Spleen (tissue), 11 donors: ENCODE results near the gene TIGD4. TPM values are rescaled to one million over a fixed set of nuclear protein-coding genes. Genes with fewer than 3 reads are reported as not detected.
A peak's percentile ranks its signal among the peaks of the same experiment; 100 is the strongest.

ENCODE experiments used
- DNase-seq: peaks from one replicate; pipeline ENCODE4 v3.0.0-alpha.2; 2020
- H3K27ac ChIP-seq, 8 donors: fragments of 200-600 bp; sonication (generic) in 7 of 8; 1 replicate in 4 of 8; 2 replicates in 4 of 8; pipeline versions ENCODE4 v1.5.0 to v1.8.0; 2016 to 2021; ENCODE audit warnings: inconsistent platforms in 4 of 8, mild to moderate bottlenecking in 4 of 8, moderate library complexity in 1 of 8
- H3K27me3 ChIP-seq, 7 donors: fragments of 200-600 bp; sonication (generic) in 6 of 7; replicated peaks in 1 of 7; 1 replicate in 4 of 7; 2 replicates in 3 of 7; pipeline versions ENCODE4 v1.5.0 to v1.8.0; 2016 to 2021; ENCODE audit warnings: inconsistent platforms in 3 of 7, mild to moderate bottlenecking in 1 of 7
- H3K36me3 ChIP-seq, 6 donors: fragments of 200-600 bp; sonication (generic) in 5 of 6; 1 replicate in 4 of 6; 2 replicates in 2 of 6; pipeline versions ENCODE4 v1.5.0 to v1.8.0; 2016 to 2021; ENCODE audit warnings: inconsistent platforms in 2 of 6
- H3K4me1 ChIP-seq, 6 donors: fragments of 200-600 bp; sonication (generic) in 5 of 6; 1 replicate in 3 of 6; 2 replicates in 3 of 6; pipeline versions ENCODE4 v1.5.0 to v1.8.0; 2016 to 2021; ENCODE audit warnings: inconsistent platforms in 3 of 6
- H3K4me3 ChIP-seq, 8 donors: fragments of 200-600 bp; sonication (generic) in 7 of 8; 1 replicate in 4 of 8; 2 replicates in 4 of 8; pipeline versions ENCODE4 v1.5.0 to v1.8.0; 2016 to 2021; ENCODE audit warnings: inconsistent platforms in 4 of 8, mild to moderate bottlenecking in 4 of 8, moderate library complexity in 2 of 8
- H3K9me3 ChIP-seq, 8 donors: fragments of 200-600 bp; sonication (generic) in 7 of 8; 1 replicate in 4 of 8; 2 replicates in 4 of 8; pipeline versions ENCODE4 v1.5.0 to v1.8.0; 2016 to 2021; ENCODE audit warnings: inconsistent platforms in 4 of 8
- POLR2A ChIP-seq, 3 donors: fragments of 450-650 bp; IDR thresholded peaks; one replicate each; pipeline ENCODE4 v1.5.1; 2017; ENCODE audit warnings: antibody characterized with exemption in 3 of 3, mild to moderate bottlenecking in 1 of 3
- POLR2AphosphoS5 ChIP-seq, 3 donors: sonication (generic); formaldehyde crosslinking; IDR thresholded peaks; one replicate each; pipeline ENCODE4 v1.5.1; 2017; ENCODE audit warnings: antibody characterized with exemption in 3 of 3
- WGBS, 5 donors: extraction: QIAGEN DNeasy Blood & Tissue Kit in 3 of 5; methylation state at CpG; one replicate each; pipeline versions ENCODE4 v1.1.5 to v1.1.7; 2013 to 2018; 5-methylcytosine and 5-hydroxymethylcytosine counted together
- intact Hi-C: fragments of 100-400 bp; cut with DNase I; formaldehyde crosslinking; loops from one replicate; pipeline ENCODE4 v1.15.0; 2023; ENCODE audit warnings: low total_unique reads
- polyA plus RNA-seq, 3 donors: library from polyadenylated mRNA; stranded (reverse); fragments of 200-250 nt; gene quantifications; one replicate each; pipeline ENCODE4 v1.2.1, GENCODE V29; 2013
- total RNA-seq, 7 donors: library from RNA; depleted of rRNA in 3 of 7; stranded (reverse); fragments of >200 nt in 3 of 7; fragmentation: NEBNext Ultra II Directional in 4 of 7; extraction: Animal tissue kit (Norgen Biotek cat#: 25700) in 4 of 7; gene quantifications; one replicate each; pipeline versions ENCODE4 v1.1.0 to v1.2.1, GENCODE V29; 2016 to 2021
- TF ChIP-seq, protein P1 (sequence below), 11 experiments: fragments of 200-600 bp in 7 of 11; fragments of 450-650 bp in 4 of 11; sonication (generic) in 4 of 11; IDR thresholded peaks in 8 of 11; conservative IDR thresholded peaks in 3 of 11; 1 replicate in 7 of 11; 2 replicates in 4 of 11; pipeline versions ENCODE4 v1.4.0 to v1.8.0; 2016 to 2021; ENCODE audit warnings: antibody characterized with exemption in 11 of 11, inconsistent platforms in 4 of 11, mild to moderate bottlenecking in 1 of 11
- donor health status: healthy with polysubstance abuse.
- donor health status: DM: no; HTN: no; CAD: no; lungs with moderate emphysema.
- donor health status: DM: no; HTN: no; CAD: no.
- donor health status: Bipolar disorder and iron deficiency.
- donor health status: healthy.
- donor health status: DM: no; HTN: no; CAD: no.
- donor health status: DM: yes; HTN: yes; CAD: no.

Gene TIGD4
- total and polyA plus RNA-seq, 10 donors = 0.09 to 0.68 (median 0.31) TPM; not detected in 2

DNA sequence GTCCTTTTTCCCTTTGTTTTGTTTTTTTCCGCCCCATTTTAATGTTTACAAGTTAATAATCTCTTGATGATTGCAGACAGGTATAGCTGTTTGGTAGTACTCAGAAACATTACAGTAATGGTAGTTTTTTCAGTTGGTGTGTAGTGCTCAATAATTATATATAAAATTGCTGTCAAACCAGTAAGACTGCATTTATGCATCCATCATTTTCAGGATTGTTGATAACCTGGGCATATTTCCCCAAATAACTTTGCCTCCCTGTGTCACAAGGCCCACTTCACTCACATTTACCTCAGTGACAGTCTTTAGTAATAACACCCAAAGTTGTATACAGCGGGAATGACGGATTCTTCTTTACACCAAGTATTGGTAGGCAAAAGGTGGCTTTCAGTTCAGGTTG, 16.4 kb upstream of the TIGD4 start:
- intact Hi-C loops = no loop called here
- 96 to 100% (median 97%) methylated on average over 3 of the region's 3 CpGs for WGBS, 5 donors
- H3K9me3 ChIP-seq = no peaks in the 10 kb centered on the region

DNA sequence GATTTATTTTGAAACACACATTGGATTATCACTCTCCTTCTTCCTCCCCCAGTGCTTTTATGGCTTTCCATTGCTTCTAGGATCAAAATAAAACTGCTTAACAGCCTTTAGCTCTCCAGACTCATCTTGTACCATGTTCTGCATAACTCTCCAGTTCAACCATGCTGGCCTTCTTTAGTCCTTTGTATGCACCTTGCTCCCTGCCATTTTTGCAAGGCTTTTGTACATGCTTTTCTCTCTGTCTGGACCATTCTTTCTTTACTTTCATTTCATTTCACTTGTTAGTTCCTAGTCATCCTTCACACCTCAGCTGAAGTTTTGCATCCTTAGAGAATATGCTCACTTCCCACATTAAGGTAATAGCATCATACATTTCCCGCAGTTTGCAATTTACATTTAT, 7.1 kb upstream of the TIGD4 start:
- no peak for DNase-seq
- Histone ChIP-seq H3K9me3 (no peaks in the 10 kb centered on the region), H3K27me3 (no peaks in the 10 kb centered on the region), H3K4me1 (peaks cover 9 to 54% (median 31%) of the 10 kb centered on the region in 6 donors), H3K27ac (peak overlapping the region in 5 of 8 donors; percentile 2 to 35 (median 7)), H3K4me3 (no peak overlapping the region), H3K36me3 (peaks cover 0 to 5% (median 0%) of the 10 kb centered on the region in 6 donors)
- WGBS, 5 donors = 94 to 100% (median 97%) methylated on average over 1 of the region's 1 CpG
- intact Hi-C loops = no loop called here
- TF ChIP-seq POLR2AphosphoS5 (IDR thresholded peaks at IDR 0.05) (no peak), POLR2A (IDR thresholded peaks at IDR 0.05) (no peak)
- TF ChIP-seq, protein P1, sequence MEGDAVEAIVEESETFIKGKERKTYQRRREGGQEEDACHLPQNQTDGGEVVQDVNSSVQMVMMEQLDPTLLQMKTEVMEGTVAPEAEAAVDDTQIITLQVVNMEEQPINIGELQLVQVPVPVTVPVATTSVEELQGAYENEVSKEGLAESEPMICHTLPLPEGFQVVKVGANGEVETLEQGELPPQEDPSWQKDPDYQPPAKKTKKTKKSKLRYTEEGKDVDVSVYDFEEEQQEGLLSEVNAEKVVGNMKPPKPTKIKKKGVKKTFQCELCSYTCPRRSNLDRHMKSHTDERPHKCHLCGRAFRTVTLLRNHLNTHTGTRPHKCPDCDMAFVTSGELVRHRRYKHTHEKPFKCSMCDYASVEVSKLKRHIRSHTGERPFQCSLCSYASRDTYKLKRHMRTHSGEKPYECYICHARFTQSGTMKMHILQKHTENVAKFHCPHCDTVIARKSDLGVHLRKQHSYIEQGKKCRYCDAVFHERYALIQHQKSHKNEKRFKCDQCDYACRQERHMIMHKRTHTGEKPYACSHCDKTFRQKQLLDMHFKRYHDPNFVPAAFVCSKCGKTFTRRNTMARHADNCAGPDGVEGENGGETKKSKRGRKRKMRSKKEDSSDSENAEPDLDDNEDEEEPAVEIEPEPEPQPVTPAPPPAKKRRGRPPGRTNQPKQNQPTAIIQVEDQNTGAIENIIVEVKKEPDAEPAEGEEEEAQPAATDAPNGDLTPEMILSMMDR (IDR thresholded peaks at IDR 0.05 in 8 of 11, conservative IDR thresholded peaks at IDR 0.05 in 3 of 11) = no peak

More for the DNA sequence above, 16.4 kb upstream of the TIGD4 start:
- DNase-seq = no peak
- TF ChIP-seq, protein P1 (IDR thresholded peaks at IDR 0.05 in 8 of 11, conservative IDR thresholded peaks at IDR 0.05 in 3 of 11) = no peak
- Histone ChIP-seq H3K36me3 (no peaks in the 10 kb centered on the region), H3K4me3 (no peak overlapping the region), H3K4me1 (peaks cover 0 to 7% (median 0%) of the 10 kb centered on the region in 6 donors), H3K27me3 (no peaks in the 10 kb centered on the region), H3K27ac (no peak overlapping the region)

DNA sequence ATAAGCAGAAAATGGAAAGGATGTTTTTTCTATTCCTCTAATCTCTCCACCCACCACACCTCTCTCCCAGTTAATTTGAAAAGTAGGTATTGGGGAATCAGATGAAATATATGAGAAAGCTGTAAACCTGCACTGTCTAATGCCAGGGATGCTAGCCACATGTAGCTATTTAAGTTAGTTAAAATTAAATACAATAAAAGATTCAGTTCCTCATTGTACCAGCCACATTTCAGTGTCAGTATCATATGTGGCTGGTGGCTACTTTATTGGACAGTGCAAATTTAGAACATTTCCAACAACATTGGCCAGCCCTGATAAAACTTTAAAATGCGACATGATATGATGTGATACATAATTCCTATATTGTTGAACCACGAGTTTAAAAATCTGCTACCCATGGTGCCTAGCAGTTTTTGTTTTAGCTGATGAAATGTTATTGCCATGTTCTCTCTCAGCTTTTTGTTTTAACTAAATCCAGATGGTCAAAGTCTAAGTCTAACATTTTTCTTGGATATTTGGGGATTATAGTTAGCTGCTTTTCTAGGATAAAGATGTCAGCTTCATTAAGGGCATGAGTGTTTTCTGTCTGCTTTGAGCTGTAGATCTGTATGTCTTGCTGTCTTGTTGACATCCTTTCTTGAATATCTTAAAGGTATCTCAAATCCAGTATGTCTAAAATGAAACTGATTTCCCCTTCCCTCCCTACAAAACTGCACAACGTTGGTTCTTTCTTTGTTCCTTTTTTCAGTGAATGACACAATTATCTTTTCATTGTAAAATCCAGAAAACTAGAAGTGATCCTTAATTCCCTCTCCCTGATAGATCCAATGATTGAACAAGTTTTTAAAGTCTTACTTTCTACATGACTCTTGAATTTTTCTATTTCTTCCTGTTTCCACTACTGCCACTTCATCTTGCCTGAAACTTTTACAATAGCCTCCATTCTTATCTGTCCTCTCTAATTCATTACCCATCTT, 6.4 kb upstream of the TIGD4 start:
- Histone ChIP-seq H3K27me3 (no peaks in the 10 kb centered on the region), H3K4me1 (peaks cover 12 to 61% (median 38%) of the 10 kb centered on the region in 6 donors), H3K9me3 (no peaks in the 10 kb centered on the region), H3K27ac (peak overlapping the region in 6 of 8 donors; percentile 2 to 35 (median 14)), H3K36me3 (peaks cover 0 to 5% (median 0%) of the 10 kb centered on the region in 6 donors), H3K4me3 (no peak overlapping the region)
- TF ChIP-seq POLR2A (IDR thresholded peaks at IDR 0.05) (no peak), POLR2AphosphoS5 (IDR thresholded peaks at IDR 0.05) (no peak)
- TF ChIP-seq, protein P1 (IDR thresholded peaks at IDR 0.05 in 8 of 11, conservative IDR thresholded peaks at IDR 0.05 in 3 of 11) = no peak
- intact Hi-C loops = no loop called here
- 54 to 62% (median 60%) methylated on average over 3 of the region's 3 CpGs for WGBS, 5 donors
- DNase-seq = no peak
